ENCODE results near the gene CNTNAP1. TPM values are rescaled to one million over a fixed set of nuclear protein-coding genes. Genes with fewer than 3 reads are reported as not detected.

CNTNAP1 gene
- total RNA-seq, 6 experiments from 2014 or later: 26.0 to 43.7 (median 37.7) TPM

- no peak for DNase-seq
- Mint-ChIP-seq H3K27ac (no peak overlapping the region; the same call in 1 of the 2 replicates), H3K27me3 (ENCODE audit: insufficient read depth) (peaks cover 4% of the 10 kb centered on the region; the same call in 1 of the 2 replicates), H3K9me3 (no peaks in the 10 kb centered on the region), H3K4me3 (no peak overlapping the region), H3K36me3 (ENCODE audit: low read depth) (peaks cover 19% of the 10 kb centered on the region), H3K4me1 (ENCODE audit: low read depth) (peaks cover 20% of the 10 kb centered on the region)
- TF ChIP-seq, protein P1, sequence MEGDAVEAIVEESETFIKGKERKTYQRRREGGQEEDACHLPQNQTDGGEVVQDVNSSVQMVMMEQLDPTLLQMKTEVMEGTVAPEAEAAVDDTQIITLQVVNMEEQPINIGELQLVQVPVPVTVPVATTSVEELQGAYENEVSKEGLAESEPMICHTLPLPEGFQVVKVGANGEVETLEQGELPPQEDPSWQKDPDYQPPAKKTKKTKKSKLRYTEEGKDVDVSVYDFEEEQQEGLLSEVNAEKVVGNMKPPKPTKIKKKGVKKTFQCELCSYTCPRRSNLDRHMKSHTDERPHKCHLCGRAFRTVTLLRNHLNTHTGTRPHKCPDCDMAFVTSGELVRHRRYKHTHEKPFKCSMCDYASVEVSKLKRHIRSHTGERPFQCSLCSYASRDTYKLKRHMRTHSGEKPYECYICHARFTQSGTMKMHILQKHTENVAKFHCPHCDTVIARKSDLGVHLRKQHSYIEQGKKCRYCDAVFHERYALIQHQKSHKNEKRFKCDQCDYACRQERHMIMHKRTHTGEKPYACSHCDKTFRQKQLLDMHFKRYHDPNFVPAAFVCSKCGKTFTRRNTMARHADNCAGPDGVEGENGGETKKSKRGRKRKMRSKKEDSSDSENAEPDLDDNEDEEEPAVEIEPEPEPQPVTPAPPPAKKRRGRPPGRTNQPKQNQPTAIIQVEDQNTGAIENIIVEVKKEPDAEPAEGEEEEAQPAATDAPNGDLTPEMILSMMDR (IDR thresholded peaks at IDR 0.05): no peak
Observed at GRCh38 chr17:42700586-42701289, 18.4 kb downstream of the CNTNAP1 start.

- TF ChIP-seq, protein P1 (IDR thresholded peaks at IDR 0.05): no peak
- H3K27me3 Mint-ChIP-seq (ENCODE audit: insufficient read depth): peaks cover 4% of the 10 kb centered on the region; the same call in 1 of the 2 replicates
- H3K4me1 Mint-ChIP-seq (ENCODE audit: low read depth): peaks cover 20% of the 10 kb centered on the region
- no peak for DNase-seq
- no peak overlapping the region for H3K27ac Mint-ChIP-seq
- H3K4me3 Mint-ChIP-seq: no peak overlapping the region
- H3K36me3 Mint-ChIP-seq (ENCODE audit: low read depth): peaks cover 16% of the 10 kb centered on the region
- no peaks in the 10 kb centered on the region for H3K9me3 Mint-ChIP-seq
Observed at GRCh38 chr17:42702446-42702845, 20.1 kb downstream of the CNTNAP1 start.

GRCh38 chr17:42704490-42704836, 22.1 kb downstream of the CNTNAP1 start:
- peaks cover 21% of the 10 kb centered on the region for H3K36me3 Mint-ChIP-seq (ENCODE audit: low read depth)
- H3K27ac Mint-ChIP-seq: no peak overlapping the region
- H3K4me1 Mint-ChIP-seq (ENCODE audit: low read depth): peaks cover 5% of the 10 kb centered on the region
- no peak overlapping the region for H3K4me3 Mint-ChIP-seq
- peaks cover 2% of the 10 kb centered on the region; the same call in 1 of the 2 replicates for H3K27me3 Mint-ChIP-seq (ENCODE audit: insufficient read depth)
- TF ChIP-seq, protein P1 (IDR thresholded peaks at IDR 0.05): no peak
- H3K9me3 Mint-ChIP-seq: no peaks in the 10 kb centered on the region
- no peak for DNase-seq

GRCh38 chr17:42704837-42705494, 22.6 kb downstream of the CNTNAP1 start:
- DNase-seq: no peak
- Mint-ChIP-seq H3K4me3 (no peak overlapping the region), H3K27me3 (ENCODE audit: insufficient read depth) (peaks cover 2% of the 10 kb centered on the region; the same call in 1 of the 2 replicates), H3K9me3 (no peaks in the 10 kb centered on the region), H3K4me1 (ENCODE audit: low read depth) (peaks cover under 1% of the 10 kb centered on the region; the same call in 1 of the 2 replicates), H3K36me3 (ENCODE audit: low read depth) (peaks cover 17% of the 10 kb centered on the region), H3K27ac (no peak overlapping the region)
- TF ChIP-seq, protein P1 (IDR thresholded peaks at IDR 0.05): no peak

GRCh38 chr17:42706732-42707131, 24.4 kb downstream of the CNTNAP1 start:
- Mint-ChIP-seq H3K4me1 (ENCODE audit: low read depth) (no peaks in the 10 kb centered on the region), H3K27ac (no peak overlapping the region), H3K27me3 (ENCODE audit: insufficient read depth) (peaks cover 2% of the 10 kb centered on the region; the same call in 1 of the 2 replicates), H3K9me3 (no peaks in the 10 kb centered on the region), H3K36me3 (ENCODE audit: low read depth) (peaks cover 21% of the 10 kb centered on the region), H3K4me3 (no peak overlapping the region)
- TF ChIP-seq, protein P1 (IDR thresholded peaks at IDR 0.05): no peak
- DNase-seq: no peak
